GM21529 (cell line): ENCODE results near the gene SOX13.

ENCODE experiments used
- ATAC-seq: cut with Tn5 transposase; IDR thresholded peaks from one replicate; pipeline ENCODE4 v1.9.1; 2021; ENCODE audit not compliant: unreplicated experiment

The SOX13 gene

DNA sequence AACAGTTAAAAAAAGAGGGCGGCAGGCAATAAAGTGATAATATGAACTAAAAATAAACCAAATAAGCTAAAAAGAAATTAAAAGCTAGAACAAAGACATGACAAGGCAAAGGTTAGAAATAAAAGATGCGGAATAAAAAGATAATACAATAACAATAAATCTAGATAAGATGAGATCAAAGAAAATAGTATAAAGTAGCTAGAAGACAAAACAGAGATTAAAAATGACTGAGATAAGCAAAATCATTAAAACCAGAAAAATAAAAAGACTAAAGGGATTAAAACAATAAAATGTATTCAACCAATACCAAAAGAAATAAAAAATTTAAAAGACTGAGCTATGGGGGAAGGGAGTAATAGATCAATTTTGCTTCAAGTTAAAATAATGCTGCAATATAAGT is 10.8 kb upstream of the SOX13 start:
- no peak for ATAC-seq

DNA sequence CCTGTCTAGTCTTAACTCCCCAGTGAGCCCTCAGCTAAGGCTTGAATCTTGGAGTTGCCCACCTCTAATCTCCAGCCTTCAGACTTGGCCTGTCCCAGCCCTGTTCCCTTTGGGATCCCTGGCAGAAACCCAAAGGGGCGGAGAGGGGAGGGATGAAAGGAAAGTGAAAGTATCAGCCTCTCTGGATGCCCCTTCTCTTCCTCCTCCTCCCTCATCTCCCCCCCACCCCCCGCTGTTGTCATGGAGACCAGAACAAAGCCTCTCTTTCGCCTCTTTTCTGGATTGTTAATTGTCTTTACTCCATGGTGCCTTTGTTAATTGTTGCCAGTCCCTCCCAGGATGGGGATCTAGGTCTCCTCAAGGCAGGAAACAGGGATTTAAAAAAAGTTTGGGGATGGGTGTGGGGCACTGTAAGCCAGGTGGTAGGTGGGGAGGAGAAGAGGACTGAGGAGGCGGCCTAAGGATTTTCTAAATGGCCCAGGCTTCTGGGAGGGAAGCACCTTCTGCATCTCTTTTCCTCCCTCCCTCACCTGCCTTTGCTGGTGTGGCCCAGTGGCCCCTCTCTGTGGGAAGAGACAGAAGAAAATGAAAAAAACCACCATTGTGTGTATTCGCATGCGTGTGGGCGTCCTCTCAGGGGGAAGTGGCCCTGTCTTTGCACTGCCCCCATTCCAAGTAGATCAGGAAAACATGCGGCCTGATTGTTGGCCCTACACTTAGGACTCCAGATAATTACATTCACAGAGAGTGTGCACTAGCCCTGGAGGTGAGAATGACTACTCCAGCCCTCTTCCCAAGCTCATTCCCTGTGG is 7.5 kb upstream of the SOX13 start:
- ATAC-seq = no peak

GRCh38 chr1:204065986-204066300 is 7.0 kb upstream of the SOX13 start:
- no peak for ATAC-seq

- no peak for ATAC-seq
These were observed 5.0 kb upstream of the SOX13 start for GRCh38 chr1:204067935-204068334.

GRCh38 chr1:204069887-204070286 is 3.0 kb upstream of the SOX13 start:
- ATAC-seq = no peak

- ATAC-seq = no peak
These were observed 2.0 kb upstream of the SOX13 start for GRCh38 chr1:204070895-204071294.

- ATAC-seq = no peak
These were observed 940 bp downstream of the SOX13 start for GRCh38 chr1:204073837-204074273.

GRCh38 chr1:204074274-204075138 is 1.6 kb downstream of the SOX13 start:
- no peak for ATAC-seq

DNA sequence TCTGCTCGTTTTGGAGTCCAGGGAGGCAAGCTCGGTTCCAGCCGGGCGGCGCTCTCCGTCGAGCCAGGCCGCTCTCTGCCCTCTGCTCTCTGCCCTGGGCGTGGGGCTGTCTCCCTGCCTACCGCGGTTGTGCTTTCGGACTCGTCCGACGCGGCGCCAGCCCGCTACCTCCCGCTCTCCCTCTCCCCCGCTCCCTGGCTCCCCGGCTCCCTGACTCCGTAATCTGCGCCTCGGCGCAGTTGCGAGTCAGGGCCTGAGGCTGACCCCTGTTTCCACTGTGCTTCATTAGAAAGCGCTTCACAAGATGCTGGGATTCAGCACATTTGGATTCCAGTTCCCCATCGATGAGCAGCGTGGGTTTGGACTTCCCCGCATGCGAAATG is 2.2 kb downstream of the SOX13 start:
- ATAC-seq = no peak

DNA sequence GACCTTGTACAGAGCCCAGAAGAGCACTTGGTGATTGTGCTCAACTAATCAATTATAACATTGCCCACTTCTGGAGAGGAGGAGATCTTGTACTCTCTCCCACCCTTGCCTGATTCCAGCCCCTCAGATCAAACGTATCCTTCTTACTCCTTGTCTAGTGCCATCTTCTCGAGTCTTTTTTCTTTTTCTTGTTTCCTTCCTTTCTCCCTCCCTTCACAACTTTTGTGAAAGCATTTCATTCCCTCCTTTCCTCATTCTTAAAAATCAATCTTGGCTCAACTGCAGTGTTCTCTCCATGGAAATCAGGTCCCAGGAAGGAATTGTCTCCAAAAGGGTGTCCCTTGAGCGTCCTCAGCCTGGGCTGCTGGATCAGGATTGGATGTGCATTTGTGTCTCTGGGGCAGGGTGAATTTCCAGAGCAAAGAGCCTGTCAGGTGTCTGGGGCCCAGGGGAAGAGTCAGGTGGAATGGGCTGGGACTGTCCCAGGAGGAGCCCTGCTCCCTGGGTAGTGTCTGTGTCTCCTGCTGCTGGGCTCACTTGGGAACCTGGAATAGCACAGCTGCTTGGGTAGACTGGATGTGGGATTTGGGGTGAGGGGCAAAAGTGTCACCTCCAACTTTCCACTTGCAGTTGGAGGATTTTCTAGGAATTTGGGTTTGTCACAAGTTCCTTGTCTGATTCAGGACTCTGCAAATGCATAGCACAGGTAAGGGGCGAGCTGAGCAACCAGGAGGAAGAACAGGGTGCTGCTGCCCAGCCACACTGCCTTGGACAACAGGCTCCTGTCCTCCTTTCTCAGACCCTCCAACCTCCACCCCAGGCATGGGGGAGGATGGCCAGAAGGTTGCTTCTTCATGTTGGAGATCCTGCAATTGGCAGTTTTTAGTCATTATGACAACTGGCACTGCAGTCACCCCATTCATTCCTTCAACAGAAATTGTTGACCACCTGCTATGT is 3.3 kb downstream of the SOX13 start:
- ATAC-seq = no peak

DNA sequence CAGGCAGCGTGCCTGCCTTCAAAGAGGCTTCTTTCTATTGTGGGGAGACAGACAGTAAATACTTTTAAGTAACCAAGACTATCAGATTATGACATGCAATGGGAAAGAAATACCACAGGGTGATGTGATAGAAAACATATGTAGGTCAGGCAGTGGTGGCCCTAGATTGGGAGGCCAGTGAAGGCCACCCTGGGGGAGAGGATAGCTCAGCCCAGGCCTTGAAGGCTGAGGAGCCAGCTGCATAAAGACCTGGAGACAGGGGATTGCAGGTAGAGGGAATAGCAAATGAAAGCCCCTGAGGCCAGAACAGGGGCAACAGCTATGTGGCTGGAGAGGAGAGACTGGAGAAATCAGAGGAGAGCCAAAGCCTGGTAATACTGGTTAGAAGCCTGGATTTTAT is 4.0 kb downstream of the SOX13 start:
- ATAC-seq = no peak

GRCh38 chr1:204077979-204078696 is 5.2 kb downstream of the SOX13 start:
- no peak for ATAC-seq

DNA sequence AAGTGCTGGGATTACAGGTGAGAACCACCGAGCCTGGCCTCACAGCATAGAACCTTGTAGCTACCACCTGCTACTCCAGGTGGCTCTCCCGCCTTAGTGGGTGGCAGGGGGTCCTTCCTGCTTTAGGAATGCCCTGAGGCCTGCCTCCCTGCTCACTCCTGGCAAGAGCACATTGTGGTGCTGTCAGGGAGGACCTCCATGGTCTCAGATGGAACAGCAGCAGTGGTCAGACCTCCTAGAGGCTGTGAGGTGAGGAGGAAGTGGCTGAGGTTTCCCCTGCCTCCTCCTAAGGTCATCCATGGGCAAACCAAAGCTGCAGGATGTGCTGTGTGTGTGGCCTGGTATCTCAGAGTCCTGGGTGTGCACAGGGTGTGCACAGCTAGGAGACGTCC is 6.7 kb downstream of the SOX13 start:
- ATAC-seq = no peak

DNA sequence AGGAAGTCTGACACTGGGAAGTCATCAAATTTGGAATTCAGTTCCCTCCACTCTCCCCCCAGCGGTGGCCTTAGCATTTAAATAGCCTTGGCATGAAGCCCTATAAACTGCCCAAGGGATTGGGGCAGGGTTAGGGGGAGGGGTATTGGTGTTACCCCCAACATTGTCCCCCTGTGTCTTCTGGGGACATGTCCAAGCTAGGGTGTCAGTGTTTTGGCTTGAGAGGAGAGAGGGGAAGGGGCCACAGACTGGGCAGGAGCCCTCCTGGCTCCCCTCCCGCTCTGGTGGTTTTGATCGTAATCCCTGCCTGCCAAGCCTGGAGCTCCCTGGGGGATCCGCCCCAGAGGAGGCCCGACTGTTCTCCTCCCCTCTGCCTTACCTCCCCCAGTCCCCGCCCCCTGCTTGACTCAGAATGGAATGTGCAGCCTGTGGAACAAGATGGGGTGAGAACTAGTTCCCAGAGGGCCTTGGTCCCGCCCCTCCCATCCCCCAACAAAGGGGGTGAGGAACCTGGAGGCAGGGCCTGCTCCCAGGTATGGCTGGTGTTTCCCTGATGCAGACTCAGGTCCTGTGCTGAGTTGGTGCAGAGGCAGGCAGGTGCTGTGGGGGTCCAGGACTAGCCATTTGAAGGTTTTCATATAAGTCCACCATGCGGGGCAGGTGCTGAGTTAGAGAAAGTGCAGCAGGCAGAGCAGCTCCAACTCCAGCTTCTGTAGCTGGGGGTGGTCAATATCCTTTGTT is 7.4 kb downstream of the SOX13 start:
- no peak for ATAC-seq

DNA sequence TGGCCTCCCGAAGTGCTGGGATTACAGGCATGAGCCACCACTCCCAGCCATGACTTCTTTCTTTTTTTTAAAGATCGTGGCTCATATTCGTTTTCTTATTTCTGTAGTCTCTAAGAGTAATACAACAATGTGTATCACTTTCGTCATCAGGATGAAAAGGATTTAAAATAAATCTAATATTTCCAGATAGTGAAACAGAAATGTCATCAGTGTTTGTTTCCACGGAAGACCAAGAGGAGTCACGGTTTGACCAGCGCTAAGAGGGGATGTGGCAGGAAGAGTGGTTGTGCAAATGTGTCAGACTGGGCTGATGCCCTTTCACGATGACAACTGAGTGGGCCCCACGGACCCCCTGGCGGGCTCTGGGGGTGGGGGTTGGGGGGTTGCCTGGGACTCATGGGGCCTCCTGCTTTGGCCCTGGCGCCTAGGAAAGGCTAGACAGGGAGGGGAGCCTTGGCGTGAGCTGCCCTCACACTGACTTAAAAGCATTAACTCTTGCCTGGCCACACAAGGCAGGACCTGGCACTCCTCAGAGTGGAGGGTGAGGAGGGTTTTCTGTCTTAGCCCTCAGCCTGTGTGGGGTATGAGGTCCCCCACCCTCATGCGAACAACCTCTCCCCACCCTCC is 8.4 kb downstream of the SOX13 start:
- ATAC-seq = no peak

DNA sequence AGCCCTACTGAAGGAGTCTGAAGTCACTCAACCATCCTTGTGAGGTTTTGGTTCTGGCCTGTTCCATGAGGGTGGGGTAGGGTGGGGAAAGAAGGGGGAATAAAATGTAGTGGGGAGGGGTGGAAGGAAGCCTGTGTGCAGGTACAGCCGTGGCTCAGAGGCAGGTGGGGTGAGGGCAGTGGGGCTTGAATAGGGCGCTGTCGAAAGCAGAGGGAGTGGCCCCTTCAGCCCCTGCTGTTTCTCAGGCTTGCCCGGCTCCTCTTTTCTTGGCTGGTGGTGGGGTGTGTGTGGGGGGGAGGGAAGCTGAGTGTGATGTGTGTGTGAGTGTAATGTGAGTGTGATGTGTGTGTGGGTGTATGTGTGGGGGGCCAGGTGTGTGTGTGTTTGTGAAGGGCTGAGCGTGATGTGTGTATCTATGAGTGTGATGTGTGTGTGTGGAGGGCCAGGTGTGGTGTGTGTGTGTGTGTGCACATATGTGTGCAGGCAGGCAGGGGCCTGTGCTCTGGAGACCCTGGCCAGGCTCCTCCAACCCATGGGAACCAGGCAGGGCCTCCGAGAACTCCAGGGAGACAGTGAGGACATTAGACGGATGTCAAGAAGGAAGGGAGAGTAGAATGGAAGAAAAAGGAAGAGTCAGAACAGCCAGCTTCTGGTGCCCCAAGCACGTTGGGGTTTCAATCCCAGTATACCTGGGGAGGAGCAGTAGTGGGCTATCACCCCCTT is 9.0 kb downstream of the SOX13 start:
- ATAC-seq = no peak

DNA sequence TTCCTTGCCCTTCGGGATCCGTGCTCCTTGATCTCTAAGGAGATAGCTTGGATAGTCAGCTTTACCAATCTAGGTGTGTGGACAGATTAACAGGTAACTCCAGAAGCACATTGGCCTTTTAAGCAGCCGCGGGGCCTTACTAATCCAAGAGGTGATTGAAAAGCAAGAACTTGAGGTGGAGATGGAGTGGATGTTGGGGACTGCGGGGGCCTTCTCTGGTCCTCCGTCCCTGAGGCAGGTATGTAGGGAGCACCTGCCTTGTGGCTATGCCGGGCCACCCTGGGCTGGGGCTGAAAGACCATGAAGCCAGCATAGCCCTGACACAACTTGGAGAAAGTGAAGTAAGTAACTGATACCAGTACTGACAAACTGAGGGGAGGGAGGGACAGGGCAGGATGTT is 10.6 kb downstream of the SOX13 start:
- ATAC-seq = no peak

DNA sequence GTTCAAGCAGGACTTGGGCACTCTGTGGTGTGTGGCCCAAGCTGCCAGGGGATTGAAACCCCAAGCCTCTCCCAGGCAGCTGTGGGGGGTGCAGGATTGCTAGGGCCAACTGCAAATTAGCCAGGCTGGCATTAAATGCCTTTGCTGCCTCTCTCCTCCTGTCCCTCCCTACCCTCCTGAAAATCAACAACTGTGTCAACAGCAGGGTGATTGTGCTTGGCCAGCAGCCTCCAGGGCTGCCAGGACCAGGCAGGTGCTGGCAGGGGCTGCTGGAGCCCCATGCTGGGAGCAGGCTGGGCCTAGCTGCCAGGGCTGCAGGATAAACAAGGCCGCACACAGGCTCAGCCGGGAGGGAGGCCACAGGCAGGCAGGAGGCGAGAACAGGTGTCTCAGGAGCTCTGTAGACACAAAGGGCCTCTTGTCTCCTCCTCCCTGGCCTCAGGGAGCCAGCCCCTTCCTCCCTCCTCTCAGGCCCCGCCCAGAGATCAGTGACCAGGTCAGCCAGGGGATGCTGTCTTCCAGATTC is 11.4 kb downstream of the SOX13 start:
- ATAC-seq = no peak

- ATAC-seq = no peak
These were observed 13.0 kb downstream of the SOX13 start for GRCh38 chr1:204085876-204086275.
